Loucy (cell line): ENCODE data around the gene CADM2.

Experiments
- EZH2phosphoT487 ChIP-seq: fragments of 200-600 bp; IDR thresholded peaks from 2 replicates; pipeline ENCODE4 v1.6.1; 2018; ENCODE audit warnings: antibody characterized with exemption, mild to moderate bottlenecking, moderate library complexity, borderline replicate concordance
- TF ChIP-seq, protein P1 (sequence below): fragments of 200-600 bp; sonication (generic); conservative IDR thresholded peaks from 2 replicates; pipeline ENCODE4 v1.5.1; 2014; ENCODE audit warnings: mild to moderate bottlenecking, antibody characterized with exemption, low read length

DNA sequence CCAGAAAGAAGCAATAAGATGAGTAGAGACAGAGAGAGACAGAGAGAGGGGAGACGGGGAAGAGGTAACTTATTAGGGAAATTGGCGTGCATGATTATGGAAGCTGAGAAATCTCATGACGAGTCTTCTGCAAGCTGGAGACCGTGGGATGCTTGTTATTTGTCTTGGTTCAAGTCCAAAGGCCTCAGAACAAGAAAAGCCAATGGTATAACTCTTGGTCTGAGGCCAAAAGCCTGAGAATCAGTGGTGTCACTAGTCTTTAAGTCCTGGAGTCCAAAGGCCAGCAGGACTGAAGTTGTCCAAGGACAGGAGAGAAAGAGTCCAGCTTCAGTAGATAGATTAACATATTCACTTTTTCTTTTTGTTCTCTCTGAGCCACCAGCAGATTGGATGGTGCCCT is 613.6 kb downstream of the CADM2 start:
- TF ChIP-seq, protein P1, sequence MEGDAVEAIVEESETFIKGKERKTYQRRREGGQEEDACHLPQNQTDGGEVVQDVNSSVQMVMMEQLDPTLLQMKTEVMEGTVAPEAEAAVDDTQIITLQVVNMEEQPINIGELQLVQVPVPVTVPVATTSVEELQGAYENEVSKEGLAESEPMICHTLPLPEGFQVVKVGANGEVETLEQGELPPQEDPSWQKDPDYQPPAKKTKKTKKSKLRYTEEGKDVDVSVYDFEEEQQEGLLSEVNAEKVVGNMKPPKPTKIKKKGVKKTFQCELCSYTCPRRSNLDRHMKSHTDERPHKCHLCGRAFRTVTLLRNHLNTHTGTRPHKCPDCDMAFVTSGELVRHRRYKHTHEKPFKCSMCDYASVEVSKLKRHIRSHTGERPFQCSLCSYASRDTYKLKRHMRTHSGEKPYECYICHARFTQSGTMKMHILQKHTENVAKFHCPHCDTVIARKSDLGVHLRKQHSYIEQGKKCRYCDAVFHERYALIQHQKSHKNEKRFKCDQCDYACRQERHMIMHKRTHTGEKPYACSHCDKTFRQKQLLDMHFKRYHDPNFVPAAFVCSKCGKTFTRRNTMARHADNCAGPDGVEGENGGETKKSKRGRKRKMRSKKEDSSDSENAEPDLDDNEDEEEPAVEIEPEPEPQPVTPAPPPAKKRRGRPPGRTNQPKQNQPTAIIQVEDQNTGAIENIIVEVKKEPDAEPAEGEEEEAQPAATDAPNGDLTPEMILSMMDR: no peak
- TF ChIP-seq EZH2phosphoT487: no peak
